OCI-LY3 (cell line): ENCODE results near the gene OGG1.

Source experiments
- H2AFZ ChIP-seq: fragments of 200-600, 300-600 bp; shearing (Covaris generic); 2 replicates; pipeline ENCODE4 v1.6.0; 2014; ENCODE audit warnings: antibody characterized with exemption, low read depth, low read length
- H3K27ac ChIP-seq: fragments of 200-600, 300-600 bp; sonication (generic); 2 replicates; pipeline ENCODE4 v1.5.1; 2014; ENCODE audit warnings: mild to moderate bottlenecking, low read length, moderate library complexity, mixed read lengths
- H3K27me3 ChIP-seq: fragments of 200-600, 300-600 bp; sonication (generic); 2 replicates; pipeline ENCODE4 v1.6.1; 2014; ENCODE audit warnings: low read depth, low read length, mixed read lengths
- H3K36me3 ChIP-seq: fragments of 200-600, 300-600 bp; sonication (generic); replicated peaks from 2 replicates; pipeline ENCODE3; 2014; ENCODE audit warnings: low read depth, low read length, mixed read lengths
- H3K4me1 ChIP-seq: fragments of 300-600, 200-600 bp; sonication (generic); 2 replicates; pipeline ENCODE4 v1.6.1; 2014; ENCODE audit warnings: low read length, mixed read lengths
- H3K4me2 ChIP-seq: fragments of 200-600, 300-600 bp; sonication (generic); 2 replicates; pipeline ENCODE4 v1.6.1; 2014; ENCODE audit warnings: low read length, mixed read lengths
- H3K4me3 ChIP-seq: fragments of 300-600, 200-600 bp; sonication (generic); 2 replicates; pipeline ENCODE4 v1.5.1; 2014; ENCODE audit warnings: antibody characterized with exemption, mild to moderate bottlenecking, low read length, moderate library complexity
- H3K79me2 ChIP-seq: fragments of 300-600, 200-600 bp; shearing (Covaris generic); 2 replicates; pipeline ENCODE4 v1.6.1; 2014; ENCODE audit warnings: mild to moderate bottlenecking, low read length, mixed read lengths
- H3K9ac ChIP-seq: fragments of 300-600, 200-600 bp; shearing (Covaris generic); 2 replicates; pipeline ENCODE4 v1.6.0; 2014; ENCODE audit warnings: mild to moderate bottlenecking, low read length, moderate library complexity
- H3K9me3 ChIP-seq: fragments of 200-600, 300-600 bp; shearing (Covaris generic); 2 replicates; pipeline ENCODE4 v1.6.1; 2014; ENCODE audit warnings: low read length, mixed read lengths; ENCODE audit not compliant: insufficient read depth
- H4K20me1 ChIP-seq: fragments of 200-600, 300-600 bp; sonication (generic); 2 replicates; pipeline ENCODE4 v1.6.1; 2016; ENCODE audit warnings: low read length, mixed read lengths; ENCODE audit not compliant: insufficient read depth
- EZH2phosphoT487 ChIP-seq: fragments of 200-600 bp; shearing (Covaris generic); IDR thresholded peaks from 2 replicates; pipeline ENCODE4 v1.6.1; 2018; ENCODE audit warnings: antibody characterized with exemption, mixed run types, low read depth
- TF ChIP-seq, protein P1 (sequence below): fragments of 200-600, 300-600 bp; sonication (generic); IDR thresholded peaks from 2 replicates; pipeline ENCODE4 v1.5.1; 2014; ENCODE audit warnings: antibody characterized with exemption, low read length, low read depth

Gene OGG1

DNA sequence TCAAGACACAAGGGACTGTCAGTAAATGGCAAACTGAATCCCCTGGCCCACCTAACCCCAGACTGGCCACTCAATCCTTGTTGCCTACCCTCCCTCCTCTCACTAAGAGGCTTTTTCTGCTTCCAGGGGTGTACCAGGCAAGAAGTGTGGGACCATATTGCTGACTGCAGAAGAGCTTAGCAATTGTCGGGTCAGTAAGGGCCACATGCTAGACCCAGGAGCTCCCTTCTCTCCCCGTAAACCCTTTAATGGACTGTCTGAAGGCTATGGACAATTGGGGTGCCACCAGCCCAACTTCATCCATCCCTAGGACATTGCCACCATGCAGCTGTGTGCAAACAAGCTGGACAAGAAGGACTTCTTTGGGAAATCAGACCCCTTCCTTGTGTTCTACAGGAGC lies 37.3 kb upstream of the OGG1 start:
- no peak overlapping the region for H3K27ac ChIP-seq
- H3K79me2 ChIP-seq = no peaks in the 10 kb centered on the region
- H3K27me3 ChIP-seq = no peaks in the 10 kb centered on the region
- no peak overlapping the region for H3K9ac ChIP-seq
- TF ChIP-seq EZH2phosphoT487 = no peak
- TF ChIP-seq, protein P1, sequence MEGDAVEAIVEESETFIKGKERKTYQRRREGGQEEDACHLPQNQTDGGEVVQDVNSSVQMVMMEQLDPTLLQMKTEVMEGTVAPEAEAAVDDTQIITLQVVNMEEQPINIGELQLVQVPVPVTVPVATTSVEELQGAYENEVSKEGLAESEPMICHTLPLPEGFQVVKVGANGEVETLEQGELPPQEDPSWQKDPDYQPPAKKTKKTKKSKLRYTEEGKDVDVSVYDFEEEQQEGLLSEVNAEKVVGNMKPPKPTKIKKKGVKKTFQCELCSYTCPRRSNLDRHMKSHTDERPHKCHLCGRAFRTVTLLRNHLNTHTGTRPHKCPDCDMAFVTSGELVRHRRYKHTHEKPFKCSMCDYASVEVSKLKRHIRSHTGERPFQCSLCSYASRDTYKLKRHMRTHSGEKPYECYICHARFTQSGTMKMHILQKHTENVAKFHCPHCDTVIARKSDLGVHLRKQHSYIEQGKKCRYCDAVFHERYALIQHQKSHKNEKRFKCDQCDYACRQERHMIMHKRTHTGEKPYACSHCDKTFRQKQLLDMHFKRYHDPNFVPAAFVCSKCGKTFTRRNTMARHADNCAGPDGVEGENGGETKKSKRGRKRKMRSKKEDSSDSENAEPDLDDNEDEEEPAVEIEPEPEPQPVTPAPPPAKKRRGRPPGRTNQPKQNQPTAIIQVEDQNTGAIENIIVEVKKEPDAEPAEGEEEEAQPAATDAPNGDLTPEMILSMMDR = no peak
- no peaks in the 10 kb centered on the region for H3K36me3 ChIP-seq
- no peaks in the 10 kb centered on the region for H4K20me1 ChIP-seq
- no peak overlapping the region for H3K4me2 ChIP-seq
- no peaks in the 10 kb centered on the region for H3K4me1 ChIP-seq
- no peak overlapping the region for H3K4me3 ChIP-seq
- H3K9me3 ChIP-seq = no peaks in the 10 kb centered on the region
- H2AFZ ChIP-seq = no peak overlapping the region

DNA sequence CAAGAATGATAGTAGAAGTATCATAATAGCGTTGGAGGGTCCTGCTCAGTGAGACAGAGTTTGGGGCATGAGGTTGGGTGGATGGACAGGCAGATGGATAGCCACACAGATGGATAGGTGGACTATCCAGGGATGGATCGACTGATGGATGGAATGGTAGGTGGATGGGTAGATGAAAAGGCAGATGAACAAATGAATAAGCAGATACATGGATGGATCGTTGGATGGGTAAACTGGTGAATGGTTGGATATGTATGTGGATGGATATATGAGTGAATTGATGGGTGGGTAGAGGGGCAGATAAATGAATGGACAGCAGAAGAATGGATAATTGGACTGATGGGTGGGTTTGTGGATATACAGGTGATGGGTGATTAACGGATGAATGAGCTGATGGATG lies 36.6 kb upstream of the OGG1 start:
- Histone ChIP-seq H3K36me3 (no peaks in the 10 kb centered on the region), H3K27ac (no peak overlapping the region), H3K4me1 (no peaks in the 10 kb centered on the region), H3K4me3 (no peak overlapping the region), H3K9ac (no peak overlapping the region), H4K20me1 (no peaks in the 10 kb centered on the region), H3K9me3 (no peaks in the 10 kb centered on the region), H3K4me2 (no peak overlapping the region), H3K79me2 (no peaks in the 10 kb centered on the region), H2AFZ (no peak overlapping the region), H3K27me3 (no peaks in the 10 kb centered on the region)
- TF ChIP-seq EZH2phosphoT487 = no peak
- TF ChIP-seq, protein P1 = no peak

DNA sequence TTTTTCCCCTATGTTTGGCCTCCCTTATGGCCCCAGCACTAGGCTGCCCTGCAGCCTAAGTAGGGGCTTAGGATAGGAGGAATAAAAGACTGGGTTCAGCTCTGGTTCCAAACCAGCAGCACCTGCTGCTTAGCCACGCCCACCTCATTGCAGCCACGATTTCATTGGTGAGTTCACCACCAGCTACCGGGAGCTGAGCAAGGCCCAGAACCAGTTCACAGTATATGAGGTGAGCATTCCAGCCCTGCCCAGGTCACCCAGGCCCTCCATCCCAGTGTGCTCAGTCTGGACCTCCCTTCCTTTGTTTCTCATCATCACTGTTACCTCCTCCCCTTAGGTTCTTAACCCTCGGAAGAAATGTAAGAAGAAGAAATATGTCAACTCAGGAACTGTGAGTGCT lies 34.6 kb upstream of the OGG1 start:
- Histone ChIP-seq H3K36me3 (no peaks in the 10 kb centered on the region), H3K4me2 (no peak overlapping the region), H3K4me1 (no peaks in the 10 kb centered on the region), H3K79me2 (no peaks in the 10 kb centered on the region), H4K20me1 (no peaks in the 10 kb centered on the region), H3K27ac (no peak overlapping the region), H3K9me3 (no peaks in the 10 kb centered on the region), H3K4me3 (no peak overlapping the region), H2AFZ (no peak overlapping the region), H3K9ac (no peak overlapping the region), H3K27me3 (no peaks in the 10 kb centered on the region)
- no peak for TF ChIP-seq EZH2phosphoT487
- TF ChIP-seq, protein P1 = no peak

DNA sequence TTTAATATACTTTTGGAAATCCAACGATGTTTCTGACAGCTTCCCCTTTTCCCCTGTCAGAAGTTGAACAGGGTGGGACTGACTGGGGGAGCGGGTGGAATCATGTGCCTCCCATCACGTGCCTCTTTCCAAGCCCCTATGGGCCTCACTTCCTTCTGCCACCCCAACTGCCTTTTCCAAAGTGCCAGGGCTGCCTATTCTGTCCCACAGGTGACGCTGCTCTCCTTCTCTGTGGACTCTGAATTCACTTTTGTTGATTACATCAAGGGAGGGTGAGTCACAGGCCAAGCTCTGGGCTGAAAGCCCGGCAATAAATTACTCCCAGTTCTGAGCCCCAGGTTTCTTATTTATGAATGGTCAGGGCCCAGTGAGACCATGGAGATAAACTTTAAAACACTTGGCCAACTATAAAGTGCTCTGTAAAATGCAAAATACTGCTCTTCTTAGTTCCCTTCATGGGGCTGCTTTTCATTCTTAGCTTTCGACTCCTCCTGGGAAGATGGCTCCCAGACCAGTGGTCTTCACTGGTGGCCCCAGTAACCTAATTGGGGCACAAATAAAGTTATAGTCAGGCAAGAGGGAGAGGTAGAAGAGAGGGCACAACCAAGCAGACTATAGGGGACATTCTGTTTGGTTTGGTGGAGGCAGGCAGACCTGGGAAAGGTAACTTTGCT lies 33.9 kb upstream of the OGG1 start:
- H3K27me3 ChIP-seq = 0 out of 2 replicates have a peak, but pooled peaks cover 3% of the 10 kb centered on the region
- no peak overlapping the region for H3K27ac ChIP-seq
- H3K9me3 ChIP-seq = no peaks in the 10 kb centered on the region
- peak overlapping the region; percentile 31; the same call in 1 of the 2 replicates for H2AFZ ChIP-seq
- 0 out of 2 replicates have a peak, but pooled peaks cover 2% of the 10 kb centered on the region for H3K4me1 ChIP-seq
- H3K4me3 ChIP-seq = no peak overlapping the region
- H3K9ac ChIP-seq = no peak overlapping the region
- no peaks in the 10 kb centered on the region for H4K20me1 ChIP-seq
- H3K36me3 ChIP-seq = no peaks in the 10 kb centered on the region
- TF ChIP-seq, protein P1 = peak; percentile 36; the same call in 1 of the 2 replicates
- no peak for TF ChIP-seq EZH2phosphoT487
- H3K4me2 ChIP-seq = no peak overlapping the region
- no peaks in the 10 kb centered on the region for H3K79me2 ChIP-seq
